H9 (cell line): ENCODE measurements around the gene DCTN5. TPM values are rescaled to one million over a fixed set of nuclear protein-coding genes. Genes with fewer than 3 reads are reported as not detected.

Source experiments
- DNase-seq: peaks from one replicate; pipeline ENCODE4 v3.0.0-alpha.2; 2017
- H2AFZ ChIP-seq: one replicate; pipeline ENCODE4 v1.6.1; 2013; ENCODE audit warnings: mild to moderate bottlenecking, low read length, control low read depth, moderate library complexity
- H2AK5ac ChIP-seq: 2 replicates; pipeline ENCODE4 v1.6.1; 2013; ENCODE audit warnings: low read length, control low read depth, mixed read lengths; ENCODE audit not compliant: insufficient read length
- H2BK120ac ChIP-seq: one replicate; pipeline ENCODE4 v1.6.1; 2013; ENCODE audit warnings: low read depth, mild to moderate bottlenecking, low read length, control low read depth, inconsistent platforms; ENCODE audit not compliant: poor library complexity, severe bottlenecking
- H2BK12ac ChIP-seq: 2 replicates; pipeline ENCODE4 v1.6.1; 2013; ENCODE audit warnings: low read length, control low read depth, mixed read lengths, low read depth; ENCODE audit not compliant: insufficient read length
- H2BK15ac ChIP-seq: 2 replicates; pipeline ENCODE4 v1.6.1; 2013; ENCODE audit warnings: low read depth, low read length, control low read depth
- H2BK20ac ChIP-seq: one replicate; pipeline ENCODE4 v1.6.1; 2013; ENCODE audit warnings: low read depth, mild to moderate bottlenecking, low read length, control low read depth, inconsistent platforms; ENCODE audit not compliant: poor library complexity, severe bottlenecking
- H2BK5ac ChIP-seq: 2 replicates; pipeline ENCODE4 v1.6.1; 2013; ENCODE audit warnings: low read length, control low read depth, mixed read lengths; ENCODE audit not compliant: insufficient read length
- H3K14ac ChIP-seq: 2 replicates; pipeline ENCODE4 v1.6.1; 2013; ENCODE audit warnings: low read length, control low read depth; ENCODE audit not compliant: insufficient read depth
- H3K18ac ChIP-seq: 2 replicates; pipeline ENCODE4 v1.6.1; 2013; ENCODE audit warnings: low read depth, mild to moderate bottlenecking, mixed read lengths, low read length, control low read depth; ENCODE audit not compliant: insufficient read length
- H3K23ac ChIP-seq: 2 replicates; pipeline ENCODE4 v1.6.1; 2013; ENCODE audit warnings: low read length, control low read depth, mixed read lengths, low read depth; ENCODE audit not compliant: insufficient read length
- H3K23me2 ChIP-seq: 2 replicates; pipeline ENCODE4 v1.6.1; 2013; ENCODE audit warnings: low read depth, mild to moderate bottlenecking, mixed read lengths, low read length, control low read depth; ENCODE audit not compliant: insufficient read length, poor library complexity, severe bottlenecking
- H3K27ac ChIP-seq: 2 replicates; pipeline ENCODE4 v1.5.1; 2013; ENCODE audit warnings: low read length, control low read depth, mixed read lengths, low read depth; ENCODE audit not compliant: insufficient read length
- H3K27me3 ChIP-seq: 2 replicates; pipeline ENCODE4 v1.6.1; 2013; ENCODE audit warnings: low read length, control low read depth, inconsistent platforms; ENCODE audit not compliant: insufficient read depth
- H3K4ac ChIP-seq: 2 replicates; pipeline ENCODE4 v1.6.1; 2013; ENCODE audit warnings: low read depth, mild to moderate bottlenecking, control low read depth, inconsistent platforms, low read length, moderate library complexity
- H3K4me1 ChIP-seq: 2 replicates; pipeline ENCODE4 v1.6.1; 2013; ENCODE audit warnings: low read length, control low read depth, inconsistent platforms; ENCODE audit not compliant: insufficient read depth
- H3K4me2 ChIP-seq: 2 replicates; pipeline ENCODE4 v1.6.1; 2013; ENCODE audit warnings: low read length, control low read depth, mixed read lengths; ENCODE audit not compliant: insufficient read length, insufficient read depth
- H3K56ac ChIP-seq: 2 replicates; pipeline ENCODE4 v1.6.1; 2013; ENCODE audit warnings: low read depth, mild to moderate bottlenecking, mixed read lengths, low read length, control low read depth; ENCODE audit not compliant: insufficient read length
- H3K79me1 ChIP-seq: 2 replicates; pipeline ENCODE4 v1.6.1; 2013; ENCODE audit warnings: low read depth, mild to moderate bottlenecking, moderate library complexity, low read length, control low read depth, inconsistent platforms; ENCODE audit not compliant: insufficient read depth, poor library complexity, severe bottlenecking
- H3K79me2 ChIP-seq: 2 replicates; pipeline ENCODE4 v1.6.1; 2013; ENCODE audit warnings: low read length, control low read depth, inconsistent platforms; ENCODE audit not compliant: insufficient read depth
- H3K9ac ChIP-seq: 2 replicates; pipeline ENCODE4 v1.6.1; 2013; ENCODE audit warnings: low read length, control low read depth, mixed read lengths; ENCODE audit not compliant: insufficient read length; ENCODE audit errors: extremely low read depth
- H3K9me3 ChIP-seq: one replicate; pipeline ENCODE4 v1.6.1; 2013; ENCODE audit warnings: low read depth, low read length, inconsistent platforms; ENCODE audit not compliant: control insufficient read depth
- H3T11ph ChIP-seq: one replicate; pipeline ENCODE4 v1.6.1; 2013; ENCODE audit warnings: mild to moderate bottlenecking, low read length, control low read depth, inconsistent platforms
- H4K20me1 ChIP-seq: one replicate; pipeline ENCODE4 v1.6.1; 2013; ENCODE audit not compliant: control insufficient read depth, insufficient read length, insufficient read depth
- H4K5ac ChIP-seq: 2 replicates; pipeline ENCODE4 v1.6.1; 2013; ENCODE audit warnings: low read depth, mild to moderate bottlenecking, mixed read lengths, low read length, control low read depth; ENCODE audit not compliant: insufficient read length
- H4K8ac ChIP-seq: replicated peaks from 2 replicates; pipeline ENCODE4 v1.6.1; 2013; ENCODE audit warnings: low read length, control low read depth, mixed read lengths, low read depth; ENCODE audit not compliant: insufficient read length
- H4K91ac ChIP-seq: 2 replicates; pipeline ENCODE4 v1.6.1; 2013; ENCODE audit warnings: low read depth, mild to moderate bottlenecking, moderate library complexity, mixed read lengths, low read length, control low read depth; ENCODE audit not compliant: insufficient read length
- H3K27ac Mint-ChIP-seq, 3 experiments: 2 replicates in 2 of 3; 3 replicates in 1 of 3; pipeline ENCODE4 v1.8.0; 2020 to 2021; ENCODE audit warnings: mixed read lengths in 3 of 3, mild to moderate bottlenecking in 1 of 3, moderate library complexity in 1 of 3
- H3K27me3 Mint-ChIP-seq: 2 replicates; pipeline ENCODE4 v1.8.0; 2021; ENCODE audit warnings: low read depth, mild to moderate bottlenecking, moderate library complexity, mixed read lengths
- H3K36me3 Mint-ChIP-seq, 3 experiments: 2 replicates in 2 of 3; 3 replicates in 1 of 3; pipeline ENCODE4 v1.8.0; 2020 to 2021; ENCODE audit warnings: low read depth in 3 of 3, mixed read lengths in 3 of 3; ENCODE audit not compliant: insufficient read depth in 1 of 3
- H3K4me1 Mint-ChIP-seq, 2 experiments: 2 replicates each; pipeline ENCODE4 v1.8.0; 2020; ENCODE audit warnings: mixed read lengths in 2 of 2
- H3K4me3 Mint-ChIP-seq, 2 experiments: 2 replicates in 1 of 2; 3 replicates in 1 of 2; pipeline ENCODE4 v1.8.0; 2020 to 2021; ENCODE audit warnings: mild to moderate bottlenecking in 2 of 2, mixed read lengths in 2 of 2, moderate library complexity in 1 of 2
- H3K9me3 Mint-ChIP-seq, 2 experiments: 2 replicates in 1 of 2; 3 replicates in 1 of 2; pipeline ENCODE4 v1.8.0; 2020; ENCODE audit warnings: mild to moderate bottlenecking in 2 of 2, mixed read lengths in 2 of 2, moderate library complexity in 1 of 2
- CTCF ChIP-seq: fragments of 200-600 bp; sonication (generic); conservative IDR thresholded peaks from 3 replicates; pipeline ENCODE4 v1.8.0; 2021; ENCODE audit warnings: antibody characterized with exemption, mild to moderate bottlenecking
- WGBS: extraction: QIAGEN DNeasy Blood & Tissue Kit; methylation state at CpG from one replicate; pipeline ENCODE4 v1.1.7; 2013; ENCODE audit warnings: missing lambda C conversion rate, low lambda C conversion rate, mixed read lengths; ENCODE audit not compliant: insufficient read length; ENCODE audit errors: extremely low coverage; 5-methylcytosine and 5-hydroxymethylcytosine counted together
- total RNA-seq: library from RNA; stranded (reverse); gene quantifications from 2 replicates; pipeline ENCODE4 v1.2.1, GENCODE V29; 2021

The DCTN5 gene
- total RNA-seq, 1 experiment from 2014 or later: 114 TPM

GRCh38 chr16:23678430-23679273 lies 37.4 kb downstream of the DCTN5 start, which contains the start of gene PLK1:
PLK1 (plus strand) TSS chr16:23678889; CDS start chr16:23678933, 44 bp downstream.
- H3K27me3 ChIP-seq: no peaks in the 10 kb centered on the region
- no peaks in the 10 kb centered on the region; the same call in 1 of the 2 replicates for H3K4me1 ChIP-seq
- H4K91ac ChIP-seq: peak within 1 kb of the TSS; percentile 34
- H2BK120ac ChIP-seq: no peak within 1 kb of the TSS
- peak; percentile 92 for DNase-seq
- H2BK5ac ChIP-seq: no peak within 1 kb of the TSS
- no peak within 1 kb of the TSS for H4K8ac ChIP-seq
- no peak within 1 kb of the TSS for H2AFZ ChIP-seq
- H2AK5ac ChIP-seq: no peak within 1 kb of the TSS
- H2BK15ac ChIP-seq: no peak within 1 kb of the TSS; the same call in 1 of the 2 replicates
- peak within 1 kb of the TSS; percentile 95 to 97 (median 96) for H3K27ac Mint-ChIP-seq
- peak within 1 kb of the TSS; percentile 98 for H4K5ac ChIP-seq
- H3K4ac ChIP-seq: no peak within 1 kb of the TSS; the same call in 1 of the 2 replicates
- no peak within 1 kb of the TSS for H3K23ac ChIP-seq
- TF ChIP-seq CTCF: peak; percentile 57
- peaks cover 12% of the 10 kb centered on the region for H3K23me2 ChIP-seq
- H3K79me1 ChIP-seq: peaks cover 18% of the 10 kb centered on the region
- H3K4me3 Mint-ChIP-seq: peak within 1 kb of the TSS; percentile 98 to 100
- H3K18ac ChIP-seq: peak within 1 kb of the TSS; percentile 65
- peak within 1 kb of the TSS; percentile 93 for H3K14ac ChIP-seq
- peaks cover 18 to 24% of the 10 kb centered on the region in 2 experiments for H3K4me1 Mint-ChIP-seq
- H3K4me2 ChIP-seq: peak within 1 kb of the TSS; percentile 100
- H3T11ph ChIP-seq: no peak within 1 kb of the TSS
- WGBS: no CpG with 5 or more reads among the region's 75 CpGs
- no peak within 1 kb of the TSS for H3K56ac ChIP-seq
- H2BK12ac ChIP-seq: no peak within 1 kb of the TSS
- no peaks in the 10 kb centered on the region for H4K20me1 ChIP-seq
- no peaks in the 10 kb centered on the region for H3K9me3 ChIP-seq
- H3K27me3 Mint-ChIP-seq: no peaks in the 10 kb centered on the region; the same call in 1 of the 2 replicates
- no peak within 1 kb of the TSS for H2BK20ac ChIP-seq
- no peaks in the 10 kb centered on the region for H3K9me3 Mint-ChIP-seq
- H3K9ac ChIP-seq: peak within 1 kb of the TSS; percentile 91
- H3K79me2 ChIP-seq: peaks cover 23% of the 10 kb centered on the region; the same call in 1 of the 2 replicates
- H3K36me3 Mint-ChIP-seq: peaks cover 29 to 56% (median 37%) of the 10 kb centered on the region in 3 experiments
- peak within 1 kb of the TSS; percentile 87 for H3K27ac ChIP-seq
